ENCODE measurements around the gene NFATC1.

NFATC1 gene

GRCh38 chr18:79424880-79425568 is 29.3 kb downstream of the NFATC1 start:
- no peak for DNase-seq

GRCh38 chr18:79425569-79425886 is 29.8 kb downstream of the NFATC1 start:
- DNase-seq, result no peak

- no peak for DNase-seq
Measured at GRCh38 chr18:79426376-79427300, 30.9 kb downstream of the NFATC1 start.

GRCh38 chr18:79427368-79428225 is 31.9 kb downstream of the NFATC1 start:
- DNase-seq, result no peak

- DNase-seq, result no peak
Measured at GRCh38 chr18:79428287-79428686, 32.6 kb downstream of the NFATC1 start.

GRCh38 chr18:79429381-79429780 is 33.7 kb downstream of the NFATC1 start:
- no peak for DNase-seq

GRCh38 chr18:79429785-79430281 is 34.1 kb downstream of the NFATC1 start:
- DNase-seq, result no peak

- no peak for DNase-seq
Measured at GRCh38 chr18:79432376-79433120, 36.8 kb downstream of the NFATC1 start.

- no peak for DNase-seq
Measured at GRCh38 chr18:79433431-79433830, 37.7 kb downstream of the NFATC1 start.

GRCh38 chr18:79434607-79435401 is 39.1 kb downstream of the NFATC1 start:
- DNase-seq, result no peak

- DNase-seq, result no peak
Measured at GRCh38 chr18:79436556-79437275, 41.0 kb downstream of the NFATC1 start.

- no peak for DNase-seq
Measured at GRCh38 chr18:79438089-79438897, 42.6 kb downstream of the NFATC1 start.

GRCh38 chr18:79438898-79439627 is 43.3 kb downstream of the NFATC1 start:
- no peak for DNase-seq

- no peak for DNase-seq
Measured at GRCh38 chr18:79439628-79440023, 43.9 kb downstream of the NFATC1 start.

GRCh38 chr18:79440316-79441110 is 44.8 kb downstream of the NFATC1 start:
- no peak for DNase-seq

- no peak for DNase-seq
Measured at GRCh38 chr18:79441420-79441819, 45.7 kb downstream of the NFATC1 start.

- no peak for DNase-seq
Measured at GRCh38 chr18:79442508-79443221, 46.9 kb downstream of the NFATC1 start.

GRCh38 chr18:79445221-79445620 is 49.5 kb downstream of the NFATC1 start:
- no peak for DNase-seq

All from RPMI8226 (cell line).